HG02885 (cell line): ENCODE measurements around the gene RAD18.

ENCODE experiments used
- ATAC-seq: cut with Tn5 transposase; IDR thresholded peaks from one replicate; pipeline ENCODE4 v1.9.1; 2021; ENCODE audit warnings: mild to moderate bottlenecking; ENCODE audit not compliant: unreplicated experiment, poor library complexity

The RAD18 gene

GRCh38 chr3:8986741-8987140 is 23.5 kb upstream of the RAD18 start:
- ATAC-seq = no peak

DNA sequence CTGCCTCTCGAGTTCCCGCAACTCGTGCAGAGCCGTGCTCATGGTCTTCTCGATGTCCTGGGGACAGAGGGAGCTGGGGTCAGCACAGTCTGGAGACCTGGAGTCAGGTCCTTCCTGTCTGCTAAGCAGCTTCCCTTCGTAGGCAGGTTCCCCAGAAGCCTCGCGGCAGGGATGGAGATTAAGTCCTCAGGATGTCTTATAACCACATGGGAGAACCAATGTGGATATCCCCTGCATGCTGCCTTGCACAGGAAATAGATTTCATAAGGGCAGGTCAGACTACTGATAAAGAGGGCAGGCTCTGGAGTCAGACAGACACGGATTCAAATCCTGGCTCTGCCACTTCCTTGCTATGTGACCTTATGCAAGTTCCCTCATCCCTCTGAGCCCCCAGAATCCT is 22.6 kb upstream of the RAD18 start:
- ATAC-seq = no peak

DNA sequence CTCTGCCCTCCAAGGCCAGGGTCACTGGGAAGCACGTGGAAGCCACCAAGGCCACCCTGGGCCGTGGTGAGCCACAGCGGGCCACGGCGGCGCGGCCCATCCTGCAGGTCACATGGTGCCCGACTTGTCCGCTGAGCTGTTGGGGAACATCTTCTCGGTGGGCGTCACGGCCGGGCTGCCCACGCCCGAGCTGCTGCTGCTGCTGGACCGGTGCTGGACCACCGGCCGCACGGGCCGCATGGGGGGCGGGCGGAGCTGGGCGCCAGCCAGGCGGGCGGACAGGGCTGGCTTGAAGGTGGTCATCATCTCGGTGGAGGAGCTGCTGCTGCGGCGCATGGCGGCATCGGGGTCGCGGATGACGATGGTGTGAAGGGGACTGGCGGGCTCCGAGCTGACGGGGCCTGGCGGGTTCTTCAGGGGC is 22.1 kb upstream of the RAD18 start:
- no peak for ATAC-seq

GRCh38 chr3:8984526-8984925 is 21.3 kb upstream of the RAD18 start:
- ATAC-seq = no peak

GRCh38 chr3:8984081-8984480 is 20.8 kb upstream of the RAD18 start:
- no peak for ATAC-seq

GRCh38 chr3:8983591-8983990 is 20.3 kb upstream of the RAD18 start:
- no peak for ATAC-seq

DNA sequence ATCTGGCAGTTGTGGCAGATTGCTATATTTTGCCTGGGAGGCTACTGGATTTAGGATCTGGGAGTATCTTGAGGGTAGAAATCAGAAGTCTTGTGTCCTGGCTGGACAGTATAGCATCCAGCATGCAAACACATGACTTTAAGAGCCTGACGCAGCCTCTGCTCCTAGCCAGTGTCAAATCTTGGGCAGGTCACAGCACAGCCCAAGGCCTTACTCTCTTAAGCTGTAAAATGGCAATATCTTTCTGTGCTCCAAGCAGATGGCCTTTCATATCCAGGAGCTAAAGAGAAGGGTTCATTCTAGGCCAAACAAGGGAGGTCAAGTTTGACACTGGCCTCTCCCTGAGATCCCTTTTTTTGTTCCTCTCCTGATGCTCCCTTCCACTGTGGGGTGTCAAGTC is 19.8 kb upstream of the RAD18 start:
- ATAC-seq = no peak

- ATAC-seq = no peak
These were observed 19.2 kb upstream of the RAD18 start for GRCh38 chr3:8982509-8982908.

DNA sequence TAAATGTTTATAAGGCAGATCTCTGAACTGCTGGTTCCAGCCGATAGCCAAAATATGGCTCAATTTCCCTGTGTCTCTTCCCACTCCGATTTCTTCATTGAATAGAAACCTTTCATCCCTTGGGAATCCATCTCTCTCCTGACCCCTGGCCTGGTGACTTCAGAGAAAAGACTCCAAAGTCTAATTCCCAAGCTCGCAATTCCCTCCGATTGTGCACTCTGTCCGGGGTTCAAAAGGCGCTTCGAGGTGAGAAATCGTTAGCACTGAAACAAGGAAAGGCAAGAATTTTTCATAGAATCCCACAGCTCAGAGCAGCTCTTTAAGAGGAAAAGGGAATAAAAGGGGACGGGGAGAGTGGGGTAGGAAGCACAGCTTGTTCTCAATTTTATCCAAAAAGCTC is 18.4 kb upstream of the RAD18 start:
- ATAC-seq = no peak

DNA sequence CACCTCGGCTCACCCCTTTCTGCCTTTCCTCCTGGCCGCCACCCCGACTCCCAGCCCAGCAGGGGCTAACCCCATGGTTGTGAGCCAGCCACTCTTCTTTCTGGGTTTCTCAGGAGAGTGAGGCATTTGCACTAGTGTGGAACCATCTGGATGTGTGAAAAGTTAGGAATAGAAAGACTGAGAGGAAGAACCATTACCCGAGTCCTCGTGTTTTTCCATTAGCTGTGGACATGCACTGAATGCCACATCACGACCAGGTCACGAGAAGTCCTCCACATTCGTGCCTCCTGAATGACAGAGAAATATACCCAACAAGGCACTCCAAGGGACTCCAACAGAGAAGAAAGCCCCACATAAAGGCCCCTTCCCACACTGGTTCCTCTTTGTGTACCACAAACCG is 18.0 kb upstream of the RAD18 start:
- no peak for ATAC-seq

- ATAC-seq = no peak
These were observed 17.5 kb upstream of the RAD18 start for GRCh38 chr3:8980756-8981257.

- ATAC-seq = no peak
These were observed 16.0 kb upstream of the RAD18 start for GRCh38 chr3:8979262-8979661.

- ATAC-seq = no peak
These were observed 15.3 kb upstream of the RAD18 start for GRCh38 chr3:8978551-8978950.

GRCh38 chr3:8976540-8977182 is 13.4 kb upstream of the RAD18 start:
- no peak for ATAC-seq

DNA sequence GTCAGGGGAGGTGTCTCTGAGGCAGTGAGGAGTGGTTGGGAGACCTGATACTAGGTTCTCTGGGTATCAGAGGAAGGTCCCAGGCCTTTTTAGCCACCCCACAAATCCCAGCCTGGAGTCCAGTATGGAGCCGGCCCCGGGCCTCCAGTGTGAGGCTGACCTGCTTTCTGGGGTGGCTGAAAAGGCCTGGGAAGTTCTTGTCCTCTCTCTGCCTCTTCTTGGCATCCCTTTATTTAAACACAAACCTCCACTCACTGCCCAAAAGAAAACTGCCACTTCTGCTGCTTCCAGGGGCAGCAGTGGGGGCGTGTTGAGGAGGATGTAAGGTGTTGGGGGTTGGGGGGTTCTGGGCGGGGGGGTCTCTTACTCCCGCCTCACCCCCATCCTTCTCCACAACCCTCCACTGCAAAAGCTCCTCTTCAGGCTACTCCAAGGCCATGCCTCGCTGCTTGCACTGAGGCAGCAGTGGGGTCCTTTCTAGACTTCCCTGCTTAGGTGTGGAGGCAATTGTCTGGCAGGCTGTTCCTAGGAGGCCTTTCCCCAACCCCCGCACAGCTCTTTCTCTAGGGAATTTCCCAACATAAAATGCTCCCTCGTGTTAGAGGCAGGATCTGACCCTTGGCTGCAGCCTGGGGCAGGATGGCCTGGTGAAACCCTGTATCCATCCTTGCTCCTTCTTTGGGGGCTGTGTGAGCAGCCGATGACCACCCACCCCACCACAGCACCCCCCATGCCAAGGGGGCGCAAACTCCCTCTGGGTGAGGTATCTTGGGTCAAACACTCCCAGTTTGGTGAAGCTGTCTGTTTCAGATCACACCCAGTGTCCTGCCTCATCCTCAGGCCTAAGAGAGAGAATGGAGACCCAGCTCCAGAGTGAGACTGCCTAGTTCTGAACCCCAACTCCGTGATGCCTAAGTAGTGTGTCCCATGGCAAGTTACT is 12.1 kb upstream of the RAD18 start:
- ATAC-seq = no peak

- no peak for ATAC-seq
These were observed 11.2 kb upstream of the RAD18 start for GRCh38 chr3:8974458-8974857.

GRCh38 chr3:8972639-8973038 is 9.4 kb upstream of the RAD18 start:
- ATAC-seq = no peak

- ATAC-seq = no peak
These were observed 7.8 kb upstream of the RAD18 start for GRCh38 chr3:8970971-8971589.

DNA sequence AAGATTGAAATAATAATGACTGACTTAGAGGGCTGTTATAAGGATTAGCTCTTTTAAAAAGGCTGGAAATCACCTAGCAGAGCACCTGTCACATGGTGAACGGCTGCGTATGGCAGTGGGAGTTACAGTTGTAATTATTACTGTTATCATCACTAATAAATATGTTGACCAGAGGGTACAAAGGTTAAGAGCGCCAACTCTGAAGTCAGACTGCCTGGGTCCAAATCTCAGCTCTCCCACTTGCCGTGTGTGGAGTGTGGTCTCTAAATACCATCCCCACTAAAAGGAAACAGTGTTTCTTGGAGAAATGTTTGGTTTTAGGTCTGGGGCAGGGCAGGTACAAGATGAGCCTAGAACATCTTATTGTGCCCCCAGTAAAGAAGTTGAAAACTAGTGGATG is 6.0 kb upstream of the RAD18 start:
- ATAC-seq = no peak

- ATAC-seq = no peak
These were observed 5.2 kb upstream of the RAD18 start for GRCh38 chr3:8968375-8968882.

- no peak for ATAC-seq
These were observed 4.3 kb upstream of the RAD18 start for GRCh38 chr3:8967553-8967952.
